GM12891 (cell line): ENCODE measurements around the gene UBE2E1.

Source experiments
- PAX5 ChIP-seq: IDR thresholded peaks from 2 replicates; pipeline ENCODE4 v1.6.1; 2011; ENCODE audit warnings: low read length, moderate library complexity, mild to moderate bottlenecking; ENCODE audit not compliant: insufficient read depth, severe bottlenecking
- POLR2A ChIP-seq: IDR thresholded peaks from 2 replicates; pipeline ENCODE4 v1.6.1; 2011; ENCODE audit warnings: low read depth, low read length, control low read depth
- POLR2AphosphoS5 ChIP-seq: IDR thresholded peaks from 2 replicates; pipeline ENCODE4 v1.6.1; 2011; ENCODE audit warnings: low read depth, low read length, control low read depth
- TAF1 ChIP-seq: IDR thresholded peaks from 2 replicates; pipeline ENCODE4 v1.6.1; 2011; ENCODE audit warnings: low read depth, low read length, control low read depth

- TF ChIP-seq POLR2A = no peak
- no peak for TF ChIP-seq PAX5
- TF ChIP-seq POLR2AphosphoS5 = no peak
- no peak for TF ChIP-seq TAF1
These were observed 20.0 kb downstream of the UBE2E1 start for GRCh38 chr3:23825802-23826201.
